T-helper 1 cell treated with Interleukin-12 subunit alpha and Interleukin-12 subunit beta and Interleukin-4 antibody, amounts not matched to agents 30 ng/mL and 1 ng/mL, for 36 hours (primary cell): ENCODE results near the gene CCDC91. TPM values are rescaled to one million over a fixed set of nuclear protein-coding genes. Genes with fewer than 3 reads are reported as not detected.
"Not testable (repeated sequence)": the region's sequence is repeated elsewhere in the genome, so short reads cannot be mapped to it uniquely, and the experiment has no call there.

Experiments
- intact Hi-C: fragments of 100-400 bp; cut with micrococcal nuclease; formaldehyde crosslinking; loops from one replicate; pipeline ENCODE4 v1.15.1; 2024
- total RNA-seq: library from RNA; stranded (reverse); gene quantifications from 2 replicates; pipeline ENCODE4 v1.2.3, GENCODE V29; 2022

The CCDC91 gene
- total RNA-seq, 1 donor from 2014 or later: 20.6 TPM

DNA sequence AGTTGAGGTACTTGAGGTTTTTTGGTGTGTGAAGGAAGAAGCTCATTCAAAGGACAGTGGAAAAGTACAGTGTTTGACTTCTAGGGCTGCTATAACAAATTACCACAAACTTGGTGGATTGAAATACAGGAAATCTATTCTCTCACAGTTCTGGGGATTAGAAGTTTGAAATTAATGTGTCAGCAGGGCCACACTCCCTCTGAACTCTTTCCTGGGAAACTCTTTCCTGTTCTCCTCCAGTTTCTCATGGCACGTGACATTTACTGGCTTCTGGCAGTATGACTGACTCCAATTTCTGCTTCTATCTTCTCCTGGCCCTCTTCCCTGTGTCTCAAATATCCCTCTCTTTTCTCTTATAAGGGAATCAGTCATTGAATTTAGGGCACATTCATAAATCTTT, 160.2 kb downstream of the CCDC91 start:
- intact Hi-C loops: no loop called here

DNA sequence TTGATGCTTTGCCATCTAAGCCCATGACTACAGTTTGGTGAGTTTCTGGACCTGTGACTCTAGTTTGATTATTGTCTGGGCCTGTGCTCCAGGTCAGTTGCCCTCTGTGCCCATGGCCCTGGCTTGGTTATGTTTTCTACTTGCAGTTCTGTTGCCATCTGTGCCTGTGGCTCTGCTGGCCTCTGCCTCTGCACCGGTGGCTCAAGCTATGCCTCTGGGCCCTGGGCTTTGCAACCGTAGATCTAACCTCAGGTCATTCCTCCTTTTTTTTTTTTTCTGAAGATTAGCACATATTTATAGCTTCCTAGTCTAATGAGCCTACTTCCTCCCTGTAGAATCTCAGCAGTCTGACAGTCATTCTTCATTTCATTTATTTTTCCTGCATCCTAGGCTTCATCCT, 161.2 kb downstream of the CCDC91 start:
- intact Hi-C loops: no loop called here

- intact Hi-C loops: no loop called here
These were observed 164.9 kb downstream of the CCDC91 start for GRCh38 chr12:28355161-28355560.

- intact Hi-C loops: no loop called here
These were observed 170.0 kb downstream of the CCDC91 start for GRCh38 chr12:28360253-28360652.

DNA sequence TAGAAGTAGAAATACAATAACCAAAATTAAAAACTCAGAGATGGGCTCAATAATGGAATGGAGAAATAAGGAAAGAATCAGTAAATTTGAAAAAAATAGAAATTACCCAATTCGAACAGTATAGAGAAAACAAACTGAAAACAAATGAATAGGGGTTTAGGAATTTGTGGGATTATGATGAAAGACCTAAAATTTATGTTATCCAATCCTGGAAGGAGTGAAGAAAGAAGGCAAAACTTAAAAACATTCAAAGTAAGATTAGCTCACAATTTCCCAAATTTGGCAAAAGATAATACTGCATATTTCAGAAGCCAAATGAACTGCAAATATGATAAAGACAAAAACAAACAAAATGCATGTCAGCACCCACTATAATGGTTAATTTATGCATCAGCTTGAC, 177.1 kb downstream of the CCDC91 start:
- intact Hi-C loops: no loop called here

- intact Hi-C loops: no loop called here
These were observed 177.7 kb downstream of the CCDC91 start for GRCh38 chr12:28367993-28368392.

DNA sequence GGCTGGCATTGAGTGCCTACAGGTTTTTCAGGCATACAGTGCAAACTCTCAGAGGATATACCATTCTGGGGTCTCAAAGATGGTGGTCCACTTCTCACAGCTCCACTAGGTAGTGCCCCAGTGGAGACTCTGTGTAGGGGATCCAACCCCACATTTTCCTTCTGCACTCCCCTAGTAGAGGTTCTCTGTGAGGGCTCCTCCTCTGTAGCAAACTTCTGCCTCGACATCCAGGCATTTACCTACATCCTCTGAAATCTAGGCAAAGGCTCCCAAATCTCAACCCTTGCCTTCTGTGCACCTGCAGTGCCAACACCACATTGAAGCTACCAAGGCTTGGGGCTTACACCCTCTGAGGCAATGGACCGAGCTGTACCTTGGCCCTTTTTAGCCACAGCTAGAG, 179.2 kb downstream of the CCDC91 start:
- intact Hi-C loops: no loop called here

- intact Hi-C loops: no loop called here
These were observed 184.3 kb downstream of the CCDC91 start for GRCh38 chr12:28374556-28374955.

DNA sequence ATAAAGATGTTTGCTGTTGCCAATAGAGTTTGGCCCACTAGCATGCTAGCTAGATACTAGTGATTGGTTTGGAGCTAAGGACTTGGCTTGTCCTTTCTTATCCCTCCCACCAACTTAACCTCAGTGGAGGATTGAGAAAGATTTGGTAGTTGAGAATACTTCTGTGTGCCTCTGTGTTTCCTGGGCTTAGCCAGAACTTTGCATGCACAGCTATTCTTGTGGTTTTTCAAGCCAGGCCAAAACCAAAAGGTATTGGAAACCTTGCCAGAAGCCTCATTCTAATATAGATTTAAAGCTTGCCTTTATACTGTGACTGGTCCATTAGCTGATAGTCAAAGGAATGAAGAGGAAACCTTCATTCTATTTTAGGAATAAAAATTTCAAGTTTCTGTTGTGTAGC, 188.5 kb downstream of the CCDC91 start:
- intact Hi-C loops: no loop called here

- intact Hi-C loops: not testable (repeated sequence)
These were observed 189.5 kb downstream of the CCDC91 start for GRCh38 chr12:28379779-28380178.

DNA sequence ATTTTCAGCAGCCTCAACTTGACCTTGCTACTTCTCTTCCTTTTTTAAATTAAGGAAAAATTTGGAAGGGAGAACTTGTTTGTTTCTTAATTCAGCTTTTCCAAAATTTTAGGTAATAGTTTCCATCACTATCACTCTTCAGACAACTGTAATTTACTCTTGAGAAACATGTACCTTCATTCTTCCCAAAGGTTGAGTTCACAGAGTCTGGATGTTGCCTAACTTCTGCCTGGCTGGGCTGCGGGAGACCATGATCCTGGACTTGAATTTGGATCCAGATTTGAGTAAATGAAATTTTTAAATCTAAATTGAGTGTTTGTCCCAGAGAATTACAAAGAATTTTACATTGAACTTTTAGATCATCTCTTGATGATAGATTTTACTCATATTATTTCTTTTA, 193.1 kb downstream of the CCDC91 start:
- intact Hi-C loops: no loop called here

DNA sequence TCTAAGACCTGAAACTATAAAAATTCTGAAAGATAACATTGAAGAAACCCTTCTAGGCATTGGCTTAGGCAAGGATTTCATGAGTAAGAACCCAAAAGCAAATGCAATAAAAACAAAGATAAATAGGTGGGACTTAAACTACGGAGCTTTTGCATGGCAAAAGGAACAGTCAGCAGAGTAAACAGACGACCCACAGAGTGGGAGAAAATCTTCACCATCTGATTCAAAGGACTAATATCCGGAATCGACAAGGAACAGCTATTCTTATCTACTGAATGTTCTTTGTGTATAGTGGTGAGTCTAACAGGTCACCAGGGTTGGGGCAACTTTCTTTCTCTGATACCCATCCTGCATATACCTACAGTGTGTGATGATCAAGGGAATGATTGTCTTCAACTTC, 198.6 kb downstream of the CCDC91 start:
- intact Hi-C loops: no loop called here

- intact Hi-C loops: no loop called here
These were observed 199.9 kb downstream of the CCDC91 start for GRCh38 chr12:28390206-28390605.

DNA sequence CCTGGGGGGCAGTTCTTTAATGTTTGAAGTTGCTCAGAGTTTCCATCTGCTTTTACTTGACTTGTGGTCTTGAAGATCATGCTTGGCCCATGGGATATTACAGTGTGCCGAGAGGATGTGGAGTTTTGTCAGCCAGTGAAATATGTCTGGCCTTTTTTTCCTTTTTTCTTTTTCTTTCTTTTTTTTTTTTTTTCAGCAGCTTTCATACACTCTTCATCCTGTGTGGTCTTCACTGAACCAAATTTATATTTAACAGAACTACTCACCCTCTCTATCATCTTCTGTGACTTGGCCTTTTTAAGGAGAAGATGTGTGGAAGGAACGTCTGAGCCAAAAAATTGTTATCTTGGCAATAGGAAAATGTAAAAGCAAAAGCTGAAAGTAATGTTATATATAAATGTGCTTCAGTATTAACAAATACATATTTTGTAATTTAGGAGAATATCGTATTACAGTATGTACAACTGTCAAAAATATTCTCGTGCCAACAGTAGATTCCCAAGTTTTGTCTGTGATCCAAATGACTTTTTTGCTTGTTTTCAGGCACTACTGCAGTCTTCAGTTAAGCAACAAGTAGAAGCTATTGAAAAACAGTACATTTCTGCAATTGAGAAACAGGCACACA, 200.6 kb downstream of the CCDC91 start:
- intact Hi-C loops: no loop called here

DNA sequence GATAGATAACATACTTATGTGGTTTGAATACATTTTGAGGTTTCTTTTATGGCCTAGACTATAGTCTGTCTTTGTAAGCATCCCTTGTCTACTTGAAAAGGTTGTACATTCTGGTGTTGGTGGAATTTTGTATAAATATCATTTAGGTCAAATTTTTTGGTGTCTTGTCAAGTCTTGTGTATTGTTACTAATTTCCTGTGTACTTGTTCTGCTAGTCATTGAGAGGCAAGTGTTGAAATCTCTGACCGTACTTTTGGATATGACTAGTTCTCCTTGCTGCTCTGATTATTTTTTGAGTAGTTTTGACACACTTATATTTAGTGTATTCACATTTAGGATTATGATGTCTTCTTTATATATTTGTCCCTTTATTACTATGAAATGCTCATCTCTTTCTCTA, 219.6 kb downstream of the CCDC91 start:
- intact Hi-C loops: no loop called here

GRCh38 chr12:28413460-28414109, 223.3 kb downstream of the CCDC91 start:
- intact Hi-C loops: no loop called here

- intact Hi-C loops: no loop called here
These were observed 225.5 kb downstream of the CCDC91 start for GRCh38 chr12:28415755-28416154.

- intact Hi-C loops: no loop called here
These were observed 231.1 kb downstream of the CCDC91 start for GRCh38 chr12:28421374-28421773.

- intact Hi-C loops: no loop called here
These were observed 234.7 kb downstream of the CCDC91 start for GRCh38 chr12:28424965-28425364.

DNA sequence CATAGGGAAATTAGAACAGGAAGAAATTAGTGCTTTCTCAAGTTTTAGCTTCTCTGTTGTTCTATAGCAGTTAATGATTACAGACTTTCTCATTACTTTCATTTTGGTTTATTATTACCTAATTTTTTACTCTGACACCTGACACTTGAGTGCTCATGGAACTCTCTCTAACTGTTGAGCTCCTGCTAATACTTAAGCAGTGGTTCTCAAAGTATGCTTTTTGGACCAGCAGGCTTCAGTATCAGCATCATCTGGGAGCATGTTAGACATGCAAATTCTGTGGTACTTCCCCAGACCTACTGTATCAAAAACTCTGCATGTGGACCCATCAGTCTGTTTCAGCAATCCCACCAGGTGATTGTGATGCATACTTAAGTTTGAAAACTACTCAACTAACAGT, 235.3 kb downstream of the CCDC91 start:
- intact Hi-C loops: no loop called here

DNA sequence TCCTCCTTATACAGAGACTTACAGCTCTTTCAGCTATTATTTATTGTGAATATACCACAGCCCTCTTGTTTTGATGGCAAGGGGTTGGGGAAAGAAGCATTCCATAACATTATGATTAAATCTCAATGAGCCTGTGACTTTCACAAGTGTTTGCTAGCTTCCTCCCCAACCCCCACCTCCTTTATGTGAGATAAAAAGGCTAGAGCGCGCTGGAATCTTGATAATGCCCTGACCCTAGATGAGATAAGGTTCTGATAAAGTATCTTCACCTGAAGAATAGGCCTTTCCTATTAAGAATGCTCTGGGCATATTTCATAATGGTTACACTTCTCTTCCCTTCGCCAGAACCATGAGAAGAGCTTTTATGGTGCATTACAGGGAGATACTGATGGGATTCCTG, 236.8 kb downstream of the CCDC91 start:
- intact Hi-C loops: no loop called here

DNA sequence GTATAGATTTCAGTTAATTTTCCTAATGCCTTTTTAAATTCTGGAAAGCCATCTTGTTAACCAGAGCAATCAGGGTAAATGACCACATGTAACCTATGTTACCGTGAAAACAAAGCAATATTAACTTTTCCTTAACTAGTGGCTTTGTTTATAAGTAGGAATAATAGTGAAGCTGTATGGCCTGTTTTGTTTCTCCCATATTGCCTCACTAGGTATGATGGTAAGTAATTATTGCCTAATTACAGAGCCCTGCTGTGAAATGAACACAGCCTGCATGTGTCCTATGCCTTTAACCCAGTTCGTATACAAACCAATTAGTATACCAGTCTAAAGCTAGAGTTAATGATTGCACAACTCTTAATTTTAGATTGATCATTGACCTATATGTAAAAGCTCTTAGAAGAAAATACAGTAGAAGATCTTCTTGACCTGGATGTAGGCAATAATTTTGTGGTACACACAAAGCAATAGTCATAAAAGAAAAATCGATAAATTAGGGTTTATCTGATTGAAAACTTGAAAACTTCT, 249.9 kb downstream of the CCDC91 start:
- intact Hi-C loops: no loop called here

DNA sequence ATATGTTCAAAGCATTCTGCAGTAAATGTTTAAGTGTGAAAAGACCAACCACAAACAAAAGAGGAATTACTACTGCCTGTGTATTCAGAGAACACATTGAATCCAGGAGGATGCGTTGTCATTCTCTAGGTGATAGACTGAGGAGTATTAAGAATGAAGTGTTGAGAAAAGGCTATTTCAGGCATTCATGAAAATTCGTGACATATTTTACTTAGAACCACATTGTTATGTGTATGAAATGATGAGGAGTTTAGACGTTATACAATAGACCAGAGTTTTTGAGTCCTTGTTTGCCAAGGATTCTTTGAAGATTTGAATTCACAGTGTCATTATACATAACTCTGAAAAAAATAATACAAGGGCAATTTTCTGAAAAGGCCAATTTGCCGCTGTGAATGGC, 251.8 kb downstream of the CCDC91 start:
- intact Hi-C loops: no loop called here
